ENCODE data around the gene TUBB6.

TUBB6 gene

GRCh38 chr18:12338382-12338781 lies 30.3 kb downstream of the TUBB6 start:
- DNase-seq (ENCODE audit: low read depth): no peak

DNA sequence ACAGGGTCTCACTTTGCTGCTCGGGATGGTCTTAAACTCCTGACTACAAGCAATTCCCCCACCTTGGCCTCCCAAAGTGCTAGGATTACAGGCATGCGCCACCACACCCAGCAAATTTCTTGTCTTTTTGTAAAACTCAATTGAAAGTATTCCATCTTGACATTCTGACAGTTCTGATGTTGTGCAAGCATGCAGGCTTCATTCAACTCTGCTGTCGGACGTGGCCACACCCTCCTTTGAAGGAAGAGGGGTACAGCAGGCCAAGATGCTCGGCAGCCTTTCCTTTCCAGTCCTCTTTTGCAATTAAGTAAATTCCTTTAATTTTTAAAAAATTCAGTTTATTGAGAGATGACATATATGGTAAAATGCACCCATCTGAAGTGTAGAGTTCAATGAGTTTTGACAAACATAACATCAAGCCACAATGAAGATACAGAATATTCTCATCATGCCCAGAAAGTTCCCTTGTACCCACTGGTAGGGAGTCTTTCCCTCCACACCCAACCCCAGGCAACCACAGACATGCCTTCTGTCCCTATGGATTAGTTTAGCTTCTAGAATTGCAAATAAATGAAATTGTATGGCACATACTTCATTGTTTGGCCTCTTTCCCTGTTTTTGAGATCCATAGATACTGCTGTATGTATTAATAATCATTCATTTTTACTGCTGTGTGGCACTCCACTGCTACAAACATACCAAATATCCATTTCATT lies 33.1 kb downstream of the TUBB6 start:
- DNase-seq (ENCODE audit: low read depth): no peak

DNA sequence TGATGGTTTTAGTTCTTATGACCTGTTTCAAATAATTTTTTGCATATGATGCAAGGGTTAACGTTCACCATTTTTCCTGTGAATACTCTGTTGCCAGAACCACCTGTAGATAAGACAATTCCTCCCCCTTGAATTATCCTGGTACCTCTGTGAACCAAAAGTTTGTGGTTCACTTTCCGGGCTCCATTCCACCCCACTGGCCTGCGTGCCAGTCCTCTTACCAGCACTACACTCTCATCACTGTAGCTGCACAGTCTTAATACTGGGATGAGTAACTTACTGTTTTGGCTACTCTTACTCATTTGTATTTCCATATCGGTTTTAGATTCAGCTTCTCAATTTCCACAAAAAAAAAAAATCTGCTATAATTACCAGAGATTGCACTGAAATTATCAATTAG lies 34.6 kb downstream of the TUBB6 start:
- DNase-seq (ENCODE audit: low read depth): no peak

DNA sequence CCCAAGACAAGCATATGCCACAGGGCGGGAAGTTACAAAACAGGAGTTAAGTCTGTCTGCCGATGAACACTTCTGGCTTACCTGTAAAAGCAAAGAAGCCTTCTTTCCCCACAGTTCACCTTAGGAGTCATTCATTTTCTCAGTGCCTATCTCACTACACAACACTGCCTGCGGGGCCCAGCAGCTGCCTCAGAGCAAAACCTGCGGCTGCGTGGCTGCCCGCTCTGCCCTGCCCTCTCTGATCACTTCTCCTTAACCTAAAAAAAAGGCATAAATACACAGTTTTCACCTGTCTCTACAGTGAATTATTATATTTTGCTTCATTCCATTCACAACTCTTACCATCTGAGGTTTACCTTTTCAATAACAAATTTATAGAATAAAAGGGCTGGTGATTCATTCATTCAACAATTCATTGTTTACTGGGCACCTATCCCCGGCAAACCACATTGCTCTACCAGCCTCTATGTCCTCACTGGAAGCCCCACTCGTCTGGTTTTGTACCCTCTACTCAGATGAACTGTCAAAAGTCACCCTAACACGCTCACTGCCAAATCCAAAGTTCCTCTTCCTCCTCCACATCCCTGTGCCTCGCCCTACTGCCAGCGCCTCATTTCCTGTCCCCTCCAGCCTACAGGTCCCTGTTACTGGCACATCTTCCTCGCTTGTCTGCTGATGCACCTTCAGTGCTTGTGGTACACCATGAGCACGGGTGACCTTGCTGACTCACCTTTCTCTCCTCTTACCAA lies 37.6 kb downstream of the TUBB6 start:
- DNase-seq (ENCODE audit: low read depth): no peak

GRCh38 chr18:12346240-12346565 lies 38.2 kb downstream of the TUBB6 start:
- DNase-seq (ENCODE audit: low read depth): no peak

GRCh38 chr18:12347895-12348294 lies 39.9 kb downstream of the TUBB6 start:
- no peak for DNase-seq (ENCODE audit: low read depth)

- no peak for DNase-seq (ENCODE audit: low read depth)
Observed at GRCh38 chr18:12352188-12352587, 44.1 kb downstream of the TUBB6 start.

- DNase-seq (ENCODE audit: low read depth): no peak
Observed at GRCh38 chr18:12359515-12359927, 51.5 kb downstream of the TUBB6 start.

GRCh38 chr18:12361770-12362378 lies 53.8 kb downstream of the TUBB6 start:
- no peak for DNase-seq (ENCODE audit: low read depth)

GRCh38 chr18:12362473-12363174 lies 54.6 kb downstream of the TUBB6 start:
- DNase-seq (ENCODE audit: low read depth): no peak

GRCh38 chr18:12366379-12366778 lies 58.3 kb downstream of the TUBB6 start:
- no peak for DNase-seq (ENCODE audit: low read depth)

DNA sequence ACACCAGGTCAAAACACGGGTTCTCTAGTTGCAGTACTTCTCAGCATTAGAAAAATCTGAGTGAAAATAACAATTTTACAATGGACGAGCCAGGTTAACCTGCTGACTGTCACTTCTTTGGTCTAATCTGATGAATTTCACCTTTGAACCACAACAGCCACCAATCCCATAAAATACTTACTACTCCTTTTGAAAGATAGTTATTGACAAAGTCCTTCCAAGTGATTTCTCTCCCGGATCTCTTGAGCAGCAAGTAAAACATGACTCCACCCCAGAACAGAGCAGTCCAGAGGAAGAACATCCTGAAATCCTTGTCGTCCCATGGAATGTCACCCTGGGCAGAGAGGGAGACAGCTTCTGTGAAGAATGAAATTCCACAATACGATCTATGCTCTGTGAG lies 58.7 kb downstream of the TUBB6 start:
- no peak for DNase-seq (ENCODE audit: low read depth)

GRCh38 chr18:12369211-12369610 lies 61.2 kb downstream of the TUBB6 start:
- DNase-seq (ENCODE audit: low read depth): no peak

DNA sequence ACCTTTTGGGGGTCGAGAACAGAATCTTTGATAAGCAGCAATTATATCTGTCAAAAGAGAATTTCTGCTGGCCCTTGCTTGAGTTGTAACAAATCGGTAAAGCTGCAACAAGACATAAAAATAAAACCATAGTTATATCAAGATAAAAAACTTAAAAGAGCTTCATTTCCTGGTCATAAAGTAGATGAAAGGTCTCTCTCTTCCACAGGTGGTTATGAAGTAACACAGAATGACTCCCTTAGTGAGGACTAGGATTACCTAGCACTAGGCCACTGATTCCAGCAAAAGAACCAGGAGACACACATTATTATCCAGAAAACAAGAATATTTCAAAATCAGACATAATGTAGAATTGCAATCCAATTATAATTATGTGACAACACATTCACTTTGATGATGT lies 63.5 kb downstream of the TUBB6 start:
- DNase-seq (ENCODE audit: low read depth): no peak

DNA sequence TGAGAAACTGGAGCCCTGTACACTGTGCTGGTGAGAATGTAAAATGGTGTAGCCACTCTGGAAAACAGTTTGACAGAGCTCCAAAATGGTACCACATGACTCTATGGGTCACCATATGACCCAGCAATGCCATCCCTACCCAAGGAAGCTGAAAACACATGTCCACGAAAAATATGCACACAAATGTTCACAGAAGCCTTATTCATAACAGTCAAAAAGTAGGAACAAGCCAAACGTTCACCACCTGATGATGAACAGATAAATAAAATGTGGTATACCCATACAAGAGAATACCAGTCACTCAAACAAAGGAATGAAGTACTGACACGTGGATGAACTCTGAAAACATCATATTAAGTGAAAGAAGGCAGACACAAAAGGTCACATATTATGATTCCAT lies 64.4 kb downstream of the TUBB6 start:
- no peak for DNase-seq (ENCODE audit: low read depth)

GRCh38 chr18:12373116-12373770 lies 65.2 kb downstream of the TUBB6 start:
- DNase-seq (ENCODE audit: low read depth): no peak

DNA sequence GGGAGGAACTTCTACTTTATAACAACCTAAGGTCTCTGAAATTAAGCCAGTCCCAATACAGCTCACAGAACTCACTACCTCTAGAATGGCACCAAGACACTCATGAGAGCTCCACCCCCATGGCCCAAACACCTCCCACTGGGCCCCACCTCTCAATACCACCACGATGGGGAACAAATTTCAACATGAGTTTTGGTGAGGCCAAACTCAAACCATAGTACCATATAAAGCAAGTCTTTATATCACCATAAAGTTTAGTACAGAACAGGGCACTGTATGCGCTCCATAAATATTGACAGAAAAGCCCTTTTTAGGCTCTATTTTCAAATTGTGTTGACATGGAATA lies 65.7 kb downstream of the TUBB6 start:
- DNase-seq (ENCODE audit: low read depth): no peak

DNA sequence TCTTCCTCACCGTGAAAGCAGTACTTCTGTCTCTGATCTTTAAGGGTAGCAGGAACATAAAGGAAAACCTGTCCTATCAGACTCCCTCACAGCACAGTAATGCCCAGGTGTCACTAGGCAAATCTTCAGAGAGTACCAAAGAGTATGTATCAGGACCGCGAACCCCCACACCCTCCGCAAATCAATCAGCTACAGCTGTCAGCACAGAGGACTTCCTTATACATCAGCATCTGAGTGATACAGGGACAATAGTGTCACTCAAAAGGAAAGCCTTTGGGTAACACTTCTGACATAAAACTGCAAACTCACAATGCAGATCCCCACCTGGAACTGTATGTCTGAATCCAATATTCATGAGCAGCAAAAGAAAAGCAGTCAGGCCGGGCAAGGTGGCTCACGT lies 66.4 kb downstream of the TUBB6 start:
- no peak for DNase-seq (ENCODE audit: low read depth)

Measured in activated T-helper 1 cell treated with Interleukin-2 at 50 U/mL for 16 hours (primary cell).